ENCODE results near the gene ZDHHC12. TPM values are rescaled to one million over a fixed set of nuclear protein-coding genes. Genes with fewer than 3 reads are reported as not detected.

The ZDHHC12 gene
- total and polyA plus RNA-seq, 2 of the 8 experiments (the other 6 are each of a cell fraction or from before 2014, with no cell fraction given), result 35.0 to 93.8 TPM

DNA sequence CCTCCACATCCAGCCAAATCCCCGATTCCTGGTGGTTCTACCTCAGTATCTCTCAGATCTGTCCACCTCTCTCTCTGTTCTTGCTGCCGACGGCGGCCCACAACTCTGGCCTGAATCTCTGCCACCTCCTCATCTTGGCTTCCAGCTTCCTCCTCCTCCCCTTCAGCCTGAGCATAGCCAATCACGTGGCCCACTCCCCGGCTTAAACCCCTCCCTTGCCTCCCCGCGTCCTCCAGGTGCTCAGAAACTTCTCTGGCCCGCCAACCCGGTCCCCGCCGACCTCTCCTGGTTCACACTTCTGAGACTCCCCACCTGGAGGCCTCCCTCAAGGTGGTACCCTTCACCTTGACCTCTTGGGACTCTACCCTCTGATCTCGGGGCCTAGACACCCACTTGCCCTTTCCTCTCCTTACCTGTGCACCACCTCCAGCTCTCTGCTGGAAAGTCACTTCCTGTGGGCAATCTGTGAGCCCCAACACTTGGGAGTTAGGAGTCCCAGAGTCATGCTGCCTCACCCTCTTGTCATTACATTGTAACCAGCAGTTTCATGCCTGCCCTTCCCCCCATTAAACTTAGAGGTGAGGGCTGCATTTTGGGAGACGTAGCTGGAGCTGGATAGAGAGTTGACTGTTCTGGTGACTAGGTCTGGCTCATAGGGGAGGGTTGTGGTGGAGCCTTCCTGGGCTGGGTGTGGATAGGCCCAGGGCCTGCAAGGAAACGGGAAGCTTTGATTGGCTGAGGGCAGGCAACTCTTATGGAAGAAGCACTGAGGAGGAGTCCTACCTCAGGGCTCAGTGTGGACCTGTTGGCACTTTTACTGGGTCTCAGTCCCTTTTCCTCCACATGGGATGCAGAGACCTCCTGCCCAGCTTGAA, 39.4 kb downstream of the ZDHHC12 start:
- H3K4me1 ChIP-seq (replicated peaks in 1 of 4; ENCODE audit: control insufficient read depth in 3 of 4, insufficient read depth in 4 of 4, low read length in 3 of 4), result peaks cover 3 to 15% (median 8%) of the 10 kb centered on the region in 4 experiments; a peak in 6 of 7 replicates
- no peak overlapping the region for H2BK20ac ChIP-seq (ENCODE audit: low read length)
- peak overlapping the region; percentile 47 for H2AK5ac ChIP-seq (ENCODE audit: low read depth, low read length)
- ChIA-PET POLR2A (ENCODE audit: partially characterized antibody) (interaction anchor here (0.5 to 46.1 kb wide), 29 partner anchors 7 to 339 kb away, joined by 3 to 1197 read pairs (median 3); partner anchors contain the start of genes DYNC2I2, ENDOG, PHYHD1 and PKN3), CTCF (ENCODE audit: partially characterized antibody) (interaction anchor here (0.8 to 2.9 kb wide), 7 partner anchors 16 to 51 kb away, joined by 3 to 16 read pairs (median 5); partner anchors contain the start of gene PKN3)
- H3K79me2 ChIP-seq (ENCODE audit: control insufficient read depth in 1 of 2, insufficient read depth in 2 of 2, low read length in 2 of 2), result peaks cover 25 to 49% of the 10 kb centered on the region in 2 experiments
- H3K79me1 ChIP-seq (ENCODE audit: low read depth, low read length), result peaks cover 8% of the 10 kb centered on the region; the same call in 1 of the 2 replicates
- H3K14ac ChIP-seq (ENCODE audit: insufficient read length), result no peak overlapping the region
- H3K27ac ChIP-seq (ENCODE audit: low read depth, low read length), result peak overlapping the region; percentile 93
- H3K18ac ChIP-seq (ENCODE audit: extremely low read depth, low read length), result peak overlapping the region; percentile 98
- peak overlapping the region; percentile 85 for H4K91ac ChIP-seq (replicated peaks; ENCODE audit: insufficient read length, low read length)
- H4K8ac ChIP-seq (ENCODE audit: extremely low read depth, insufficient read depth, low read length), result peak overlapping the region; percentile 63; the same call in 1 of the 2 replicates
- H2BK120ac ChIP-seq (replicated peaks; ENCODE audit: low read depth, low read length), result peak overlapping the region; percentile 30
- peak overlapping the region; percentile 95 to 100 for H3K4me2 ChIP-seq (ENCODE audit: insufficient read depth in 1 of 2, low read depth in 2 of 2, low read length in 2 of 2)
- H3K9ac ChIP-seq (replicated peaks in 1 of 4; ENCODE audit: extremely low read depth in 1 of 4, low read depth in 3 of 4, low read length in 3 of 4), result peak overlapping the region; percentile 89 to 96 (median 92)
- H4K20me1 ChIP-seq (replicated peaks in 1 of 2; ENCODE audit: control insufficient read depth in 1 of 2, insufficient read depth in 2 of 2, low read length in 2 of 2), result peaks cover 17 to 21% of the 10 kb centered on the region in 2 experiments
- H3K23ac ChIP-seq (ENCODE audit: insufficient read length), result no peak overlapping the region
- DNase-seq (ENCODE audit: low read depth in 1 of 2, low spot score in 2 of 2), result peak in 1 of 2 experiments; percentile 78
- peaks cover 0 to 20% (median 0%) of the 10 kb centered on the region in 4 experiments; a peak in 1 of 8 replicates for H3K36me3 ChIP-seq (ENCODE audit: control insufficient read depth in 2 of 4, insufficient read depth in 4 of 4, low read length in 3 of 4)
- no peaks in the 10 kb centered on the region for H3K27me3 ChIP-seq (replicated peaks in 1 of 4; ENCODE audit: control insufficient read depth in 3 of 4, extremely low read depth in 1 of 4, insufficient read depth in 3 of 4, low read length in 3 of 4)
- peak overlapping the region; percentile 91 for H4K5ac ChIP-seq (ENCODE audit: insufficient read length, low read depth, low read length)
- H3K23me2 ChIP-seq (ENCODE audit: low read depth, low read length), result peaks cover 19% of the 10 kb centered on the region
- FAIRE-seq, result no peak
- peak overlapping the region; percentile 95 for H2BK5ac ChIP-seq (ENCODE audit: low read depth, low read length)
- no peaks in the 10 kb centered on the region; a peak in 1 of 4 replicates for H3K9me3 ChIP-seq (ENCODE audit: insufficient read depth in 2 of 2, low read depth in 1 of 2, low read length in 1 of 2)
- peak overlapping the region; percentile 20 for H3K4ac ChIP-seq (replicated peaks; ENCODE audit: insufficient read length, low read depth, low read length)
- H2AFZ ChIP-seq (ENCODE audit: low read length), result no peak overlapping the region
- WGBS, 2 experiments (ENCODE audit: extremely low coverage in 1 of 2, insufficient coverage in 1 of 2, insufficient read length in 1 of 2, insufficient replicate concordance in 2 of 2, low coverage in 1 of 2, low lambda C conversion rate in 2 of 2, missing lambda C conversion rate in 1 of 2), result 1% methylated on average over 14 of the region's 15 CpGs; no CpG with 5 or more reads in 1 of the 2 experiments
- H2BK15ac ChIP-seq (ENCODE audit: low read length), result no peak overlapping the region
- no peak overlapping the region; the same call in none of the 2 replicates for H2BK12ac ChIP-seq (ENCODE audit: low read depth, low read length)
- H3K56ac ChIP-seq (replicated peaks; ENCODE audit: insufficient read length, low read depth, low read length), result peak overlapping the region; percentile 85
- peak overlapping the region; percentile 91 to 99 (median 97) for H3K4me3 ChIP-seq (ENCODE audit: extremely low read depth in 1 of 4, insufficient read depth in 2 of 4, low read depth in 3 of 4, low read length in 4 of 4)
- no peak for TF ChIP-seq POU5F1 (IDR thresholded peaks at IDR 0.05; ENCODE audit: low read depth, low read length)
- TF ChIP-seq ATF3 (IDR thresholded peaks at IDR 0.05; ENCODE audit: insufficient read depth, low read depth, low read length), result peak; percentile 39; the same call in 1 of the 2 replicates
- no peak for TF ChIP-seq CBX8 (IDR thresholded peaks at IDR 0.05; ENCODE audit: borderline replicate concordance, low read depth, low read length)
- no peak for TF ChIP-seq GTF2F1 (IDR thresholded peaks at IDR 0.05; ENCODE audit: borderline replicate concordance, low read depth, low read length)
- no peak for TF ChIP-seq SP2 (IDR thresholded peaks at IDR 0.05; ENCODE audit: low read length)
- peak; percentile 84 for TF ChIP-seq POLR2AphosphoS5 (IDR thresholded peaks at IDR 0.05; ENCODE audit: low read depth, low read length)
- TF ChIP-seq KDM5A (IDR thresholded peaks at IDR 0.05; ENCODE audit: low read length), result no peak
- no peak; the same call in none of the 2 replicates for TF ChIP-seq TBP (IDR thresholded peaks at IDR 0.05; ENCODE audit: low read depth, low read length)
- TF ChIP-seq, protein P1, sequence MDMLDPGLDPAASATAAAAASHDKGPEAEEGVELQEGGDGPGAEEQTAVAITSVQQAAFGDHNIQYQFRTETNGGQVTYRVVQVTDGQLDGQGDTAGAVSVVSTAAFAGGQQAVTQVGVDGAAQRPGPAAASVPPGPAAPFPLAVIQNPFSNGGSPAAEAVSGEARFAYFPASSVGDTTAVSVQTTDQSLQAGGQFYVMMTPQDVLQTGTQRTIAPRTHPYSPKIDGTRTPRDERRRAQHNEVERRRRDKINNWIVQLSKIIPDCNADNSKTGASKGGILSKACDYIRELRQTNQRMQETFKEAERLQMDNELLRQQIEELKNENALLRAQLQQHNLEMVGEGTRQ (IDR thresholded peaks at IDR 0.05; ENCODE audit: low read length), result peak; percentile 80

Data from H1 (cell line).